ENCODE data around the gene CPNE2.

GRCh38 chr16:57155702-57156350 lies 63.4 kb downstream of the CPNE2 start:
- TF ChIP-seq POLR2A (IDR thresholded peaks at IDR 0.05) (no peak), CTCF (IDR thresholded peaks at IDR 0.05) (no peak)

Measured in ovary (tissue), 3 donors.